Astrocyte of the cerebellum (primary cell): ENCODE data around the gene CHRNA5.

Experiments
- DNase-seq: peaks from one replicate; pipeline ENCODE4 v3.0.0-alpha.2; 2011; ENCODE audit warnings: low read depth
- H3K4me3 ChIP-seq: 2 replicates; pipeline ENCODE4 v1.5.1; 2011; ENCODE audit warnings: mild to moderate bottlenecking, low read depth, low read length, moderate library complexity
- CTCF ChIP-seq: IDR thresholded peaks from 2 replicates; pipeline ENCODE4 v1.5.1; 2012; ENCODE audit warnings: low read length, low read depth, moderate library complexity, mild to moderate bottlenecking; ENCODE audit errors: missing control alignments
- in situ Hi-C: cut with HindIII; loops from 2 replicates; pipeline ENCODE4 v1.10.0; 2017; ENCODE audit warnings: low sequenced_read_pairs

The CHRNA5 gene

DNA sequence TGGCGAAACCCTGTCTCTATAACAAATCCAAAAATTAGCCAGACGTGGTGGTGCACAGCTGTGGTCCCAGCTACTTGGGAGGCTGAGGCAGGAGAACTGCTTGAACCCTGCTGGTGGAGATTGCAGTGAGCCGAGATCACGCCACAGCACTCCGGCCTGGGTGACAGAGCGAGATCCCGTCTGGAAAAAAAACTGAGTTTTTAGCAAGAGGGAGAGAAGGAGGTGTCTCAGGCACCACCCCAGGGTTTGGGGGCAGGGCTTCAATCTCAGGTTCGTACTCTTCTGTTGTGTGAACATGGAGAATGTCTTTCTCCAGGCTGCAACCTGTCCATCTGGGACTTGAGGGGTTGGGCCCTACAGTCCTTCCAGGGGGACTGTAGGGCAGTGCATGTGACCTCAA is 52.7 kb downstream of the CHRNA5 start:
- no peak for DNase-seq
- in situ Hi-C loops, result no loop called here
- no peak for TF ChIP-seq CTCF
- no peak overlapping the region for H3K4me3 ChIP-seq

DNA sequence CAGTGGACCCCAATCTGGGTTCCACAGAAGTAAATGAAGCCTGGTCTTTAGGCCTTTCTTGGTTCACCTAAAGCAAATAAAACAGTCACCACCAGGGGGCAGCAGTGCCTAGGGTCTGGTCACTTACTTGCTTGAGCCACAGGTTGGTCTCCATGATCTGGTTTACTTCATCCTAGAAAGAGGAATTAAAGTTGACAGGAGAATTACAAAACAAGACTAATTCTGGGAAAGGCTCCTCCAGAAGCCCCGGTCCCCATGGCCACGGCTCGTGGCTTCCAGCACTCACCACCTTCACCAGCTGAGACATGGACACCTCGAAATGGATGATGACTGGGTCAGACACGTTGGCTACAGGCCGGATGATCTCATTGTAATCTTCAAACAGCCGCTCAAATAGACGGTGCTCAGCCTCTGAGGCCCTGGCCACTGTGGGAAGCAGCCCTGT is 53.2 kb downstream of the CHRNA5 start:
- no peak overlapping the region for H3K4me3 ChIP-seq
- peak; percentile 71 for DNase-seq
- TF ChIP-seq CTCF, result peak; percentile 80
- in situ Hi-C loops, result no loop called here

DNA sequence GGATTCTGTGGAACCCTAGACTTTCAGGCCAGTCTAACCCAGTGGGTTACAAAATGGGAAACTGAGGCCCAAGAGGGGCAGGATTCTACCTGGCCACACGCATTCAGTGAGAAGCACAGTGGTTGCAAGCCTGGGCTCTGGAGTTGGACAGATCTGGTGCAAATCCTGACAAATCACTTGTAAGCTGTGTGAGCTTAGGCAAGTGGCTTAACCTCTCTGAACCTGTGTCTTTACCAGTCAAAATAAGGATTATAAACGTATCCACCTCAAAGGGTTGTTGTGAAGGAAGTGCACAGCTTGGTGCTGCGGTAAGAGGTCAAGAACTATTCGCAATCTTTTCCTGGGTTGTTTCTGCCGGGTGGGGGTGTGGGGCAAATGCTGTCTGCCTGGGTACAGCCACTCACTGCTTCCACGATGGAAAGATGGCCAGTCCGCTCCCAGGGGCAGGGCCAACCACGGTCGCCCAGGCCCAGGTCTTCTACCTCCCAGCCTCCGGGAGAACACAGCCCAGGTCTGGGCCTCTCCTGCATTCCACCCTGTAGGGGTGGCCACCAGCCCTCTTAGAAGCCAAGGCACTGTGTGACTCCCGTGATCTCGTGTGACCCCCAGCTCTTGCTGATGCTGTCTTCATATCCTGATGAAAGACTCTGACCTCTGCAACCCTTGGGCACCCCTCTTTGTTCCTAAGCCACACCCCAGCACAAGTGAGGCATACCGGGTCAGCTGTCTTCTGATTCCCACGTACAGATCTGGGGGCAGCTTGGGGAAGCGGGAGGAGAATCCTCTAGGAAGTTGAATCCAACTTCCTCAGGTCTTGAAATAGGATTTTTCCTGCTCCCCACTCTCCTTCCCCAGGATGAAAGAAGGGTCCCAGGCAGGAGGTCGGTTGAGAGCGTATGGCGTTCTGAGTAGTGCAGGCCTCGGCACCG is 54.0 kb downstream of the CHRNA5 start:
- no peak for DNase-seq
- TF ChIP-seq CTCF, result no peak
- in situ Hi-C loops, result no loop called here
- no peak overlapping the region for H3K4me3 ChIP-seq

DNA sequence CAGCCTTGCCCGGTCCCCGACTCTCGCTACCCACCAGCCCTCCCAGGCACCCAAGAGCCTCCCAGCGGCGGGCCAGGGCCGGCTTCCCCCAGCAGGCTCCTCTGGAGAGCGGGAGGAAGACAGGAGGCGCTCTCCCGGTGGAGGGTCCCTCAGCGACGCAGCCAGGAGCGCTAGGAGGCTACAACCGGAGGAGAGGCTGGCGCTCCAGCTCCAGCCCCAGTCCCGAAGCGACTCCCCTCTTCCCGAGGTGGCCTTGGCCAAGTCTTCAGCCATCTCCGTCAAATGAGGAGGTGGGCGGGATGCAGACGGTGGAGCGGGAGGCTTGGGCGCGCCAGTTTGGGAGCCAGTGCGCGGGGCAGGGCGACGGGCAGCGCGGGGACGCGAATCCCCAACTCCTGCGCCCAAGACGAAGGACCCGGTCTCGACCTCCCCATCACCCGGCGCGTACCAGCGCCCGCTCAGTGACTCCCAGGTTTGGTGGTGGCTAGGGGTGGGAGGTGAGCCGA is 54.8 kb downstream of the CHRNA5 start:
- in situ Hi-C loops, result no loop called here
- H3K4me3 ChIP-seq, result peak overlapping the region; percentile 9
- peak; percentile 13 for TF ChIP-seq CTCF
- DNase-seq, result no peak

DNA sequence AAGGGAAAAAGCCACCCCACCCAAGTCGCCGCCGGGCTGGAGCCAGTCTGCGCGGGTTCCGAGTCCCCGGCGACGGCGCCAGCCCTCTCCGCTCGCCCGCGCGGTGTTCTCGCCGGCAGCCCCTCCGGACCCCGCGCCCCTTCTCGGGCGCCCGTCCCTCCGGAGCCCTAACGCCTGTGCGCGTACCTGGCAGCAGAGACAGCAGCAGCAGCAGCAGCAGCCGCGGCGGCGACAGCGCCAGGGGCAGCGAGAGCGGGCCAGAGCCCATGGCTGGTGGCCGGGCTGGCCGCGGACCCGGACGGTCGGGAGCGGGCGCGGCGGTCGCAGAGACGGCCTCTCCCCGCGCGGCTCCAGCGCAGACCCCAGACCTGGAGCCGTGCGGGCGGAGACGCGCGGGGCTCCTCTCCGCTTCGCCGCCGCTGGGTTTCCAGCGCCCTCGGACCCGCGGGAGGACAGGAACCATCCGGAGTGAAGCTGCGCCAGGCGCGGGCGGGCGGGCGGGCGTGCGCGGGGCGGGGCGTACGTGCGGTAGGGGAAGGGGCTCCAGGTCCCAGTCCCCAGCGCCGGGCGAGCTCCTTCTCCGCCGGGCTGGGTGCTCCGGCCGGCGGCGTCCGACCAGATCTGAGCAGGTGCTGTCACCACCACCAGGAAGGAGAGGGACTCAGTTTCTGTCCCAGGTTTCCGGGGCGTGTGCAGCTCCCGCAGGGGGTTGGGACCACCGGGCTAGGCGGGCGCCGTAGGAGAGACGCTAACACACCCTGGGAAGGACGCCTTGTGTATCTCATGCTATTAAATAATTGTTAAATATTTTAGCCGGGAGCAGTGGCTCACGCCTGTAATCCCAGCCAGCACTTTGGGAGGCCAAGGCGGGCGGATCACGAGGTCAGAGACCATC is 55.5 kb downstream of the CHRNA5 start, which contains the start of gene CHRNA3:
CHRNA3 (minus strand) TSS at position 470 of the 895 bp plus-strand sequence; CDS start at position 268, 202 bp downstream.
- no peak for TF ChIP-seq CTCF
- in situ Hi-C loops, result no loop called here
- DNase-seq, result no peak
- H3K4me3 ChIP-seq, result peak within 1 kb of the TSS; percentile 9

DNA sequence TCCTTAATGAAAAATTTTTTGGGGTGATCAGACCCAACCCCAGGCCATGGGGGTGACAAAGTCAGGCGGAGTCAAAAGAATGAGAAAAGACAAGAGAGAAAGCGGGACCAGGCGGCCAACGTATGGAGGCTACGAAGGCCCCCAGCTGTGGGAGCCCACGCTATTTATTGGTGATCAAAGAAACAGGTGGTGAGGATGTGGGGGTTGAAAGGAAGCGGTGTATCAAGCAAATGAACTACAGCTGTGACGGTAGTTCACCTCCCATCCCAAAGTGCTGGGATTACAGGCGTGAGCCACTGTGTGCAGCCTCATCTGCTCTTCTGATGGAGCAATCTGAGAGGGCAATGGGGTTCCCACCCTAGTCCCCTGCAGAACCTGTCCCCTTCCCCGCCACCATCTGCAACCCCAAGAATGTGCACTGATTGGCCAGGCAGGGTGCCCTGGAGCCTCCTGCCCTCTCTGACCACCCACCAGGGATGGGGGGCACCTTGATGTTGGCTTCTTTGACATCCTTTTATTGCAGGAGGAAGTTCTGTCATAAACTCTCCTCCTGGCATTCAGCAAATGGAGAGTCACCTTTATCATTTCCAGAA is 56.6 kb downstream of the CHRNA5 start:
- DNase-seq, result no peak
- no peak for TF ChIP-seq CTCF
- H3K4me3 ChIP-seq, result no peak overlapping the region
- in situ Hi-C loops, result no loop called here
